Esophagus muscularis mucosa (tissue), 4 donors: Measurements from ENCODE around the gene SGSH. TPM values are rescaled to one million over a fixed set of nuclear protein-coding genes. Genes with fewer than 3 reads are reported as not detected.

Experiments
- DNase-seq: peaks from one replicate; pipeline ENCODE4 v3.0.0-alpha.2; 2017; ENCODE audit errors: extremely low spot score
- H3K27ac ChIP-seq, 4 donors: fragments of 200-600 bp; sonication (generic); replicated peaks in 1 of 4; 1 replicate in 3 of 4; 2 replicates in 1 of 4; pipeline ENCODE4 v1.5.1; 2016 to 2019; ENCODE audit warnings: mild to moderate bottlenecking in 1 of 4
- H3K27me3 ChIP-seq, 4 donors: fragments of 200-600 bp; sonication (generic); one replicate each; pipeline versions ENCODE4 v1.5.1 to v1.6.0; 2016 to 2019
- H3K36me3 ChIP-seq, 4 donors: fragments of 200-600 bp; sonication (generic); one replicate each; pipeline ENCODE4 v1.5.1; 2016 to 2019
- H3K4me1 ChIP-seq, 4 donors: fragments of 200-600 bp; sonication (generic); one replicate each; pipeline ENCODE4 v1.5.1; 2016 to 2019
- H3K4me3 ChIP-seq, 4 donors: fragments of 200-600 bp; sonication (generic); 1 replicate in 2 of 4; 2 replicates in 2 of 4; pipeline ENCODE4 v1.5.1; 2016 to 2019; ENCODE audit warnings: mild to moderate bottlenecking in 4 of 4, moderate library complexity in 1 of 4
- H3K9me3 ChIP-seq, 4 donors: fragments of 200-600 bp; sonication (generic); 1 replicate in 3 of 4; 2 replicates in 1 of 4; pipeline ENCODE4 v1.5.1; 2016 to 2019
- CTCF ChIP-seq, 3 experiments: fragments of 200-600 bp in 2 of 3; fragments of 450-650 bp in 1 of 3; sonication (generic) in 2 of 3; IDR thresholded peaks; one replicate each; pipeline ENCODE4 v1.5.1; 2017 to 2019; ENCODE audit warnings: antibody characterized with exemption in 3 of 3, mild to moderate bottlenecking in 2 of 3, moderate library complexity in 1 of 3
- EP300 ChIP-seq: sonication (generic); formaldehyde crosslinking; IDR thresholded peaks from one replicate; pipeline ENCODE4 v1.6.1; 2017; ENCODE audit warnings: antibody characterized with exemption
- POLR2A ChIP-seq: fragments of 450-650 bp; IDR thresholded peaks from one replicate; pipeline ENCODE4 v1.6.1; 2017; ENCODE audit warnings: antibody characterized with exemption, moderate library complexity, mild to moderate bottlenecking, low read depth
- POLR2AphosphoS5 ChIP-seq, 2 donors: sonication (generic); formaldehyde crosslinking; IDR thresholded peaks; one replicate each; pipeline ENCODE4 v1.6.1; 2017; ENCODE audit warnings: antibody characterized with exemption in 2 of 2
- whole genome bisulfite sequencing: methylation state at CpG from one replicate; pipeline ENCODE4 v1.1.5; 2018; 5-methylcytosine and 5-hydroxymethylcytosine counted together
- intact Hi-C: fragments of 100-400 bp; cut with DNase I; formaldehyde crosslinking; loops from one replicate; pipeline ENCODE4 v1.15.1; 2023
- total RNA-seq, 4 donors: library from RNA; depleted of rRNA; stranded (reverse); fragments of >200 nt; gene quantifications; one replicate each; pipeline versions ENCODE4 v1.1.0 to v1.2.1, GENCODE V29; 2016

Gene SGSH
- total RNA-seq, 4 donors from 2014 or later: 12.9 to 24.4 (median 21.3) TPM

DNA sequence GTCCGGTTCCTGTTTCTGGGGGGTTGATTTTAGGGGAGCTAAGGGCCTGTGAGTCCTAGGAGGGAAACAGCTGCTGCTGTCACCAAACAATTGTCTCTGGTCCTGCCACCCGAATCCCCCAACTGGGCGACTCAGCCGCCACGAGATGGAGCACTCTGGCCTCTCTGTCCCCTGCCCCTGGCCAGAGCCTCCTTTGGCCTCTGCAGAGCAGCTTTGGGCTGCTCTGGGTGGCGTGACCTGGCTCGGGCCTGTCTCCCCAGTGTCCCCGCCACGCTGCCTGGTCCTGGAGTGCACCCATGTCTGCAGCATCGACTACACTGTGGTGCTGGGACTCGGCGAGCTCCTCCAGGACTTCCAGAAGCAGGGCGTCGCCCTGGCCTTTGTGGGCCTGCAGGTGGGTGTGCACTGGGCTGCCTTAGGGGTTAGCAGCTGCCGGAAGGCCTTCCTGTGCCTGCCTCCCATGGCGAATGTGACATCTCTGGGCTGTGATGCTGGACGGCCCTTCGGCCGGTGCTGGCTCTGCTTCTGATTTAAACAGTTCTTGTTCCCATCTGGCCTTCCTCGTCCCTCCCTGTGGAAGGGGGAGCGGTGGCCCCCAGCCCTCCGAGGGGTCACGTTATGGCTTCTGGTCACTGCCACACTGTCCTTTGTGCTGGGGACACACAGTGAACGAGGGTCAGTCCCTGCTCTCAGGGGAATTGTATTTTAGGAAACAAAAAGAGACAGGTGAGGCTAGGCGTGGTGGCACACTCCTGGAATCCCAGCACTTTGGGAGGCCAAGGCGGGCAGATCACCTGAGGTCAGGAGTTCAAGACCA, 29.0 kb upstream of the SGSH start:
- Histone ChIP-seq H3K27ac (no peak overlapping the region), H3K4me3 (no peak overlapping the region), H3K27me3 (no peaks in the 10 kb centered on the region), H3K4me1 (no peaks in the 10 kb centered on the region), H3K9me3 (no peaks in the 10 kb centered on the region), H3K36me3 (peaks cover 23 to 99% (median 71%) of the 10 kb centered on the region in 4 donors)
- DNase-seq: no peak
- 93% methylated on average over 20 of the region's 26 CpGs for WGBS
- intact Hi-C loops: no loop called here
- no peak for TF ChIP-seq CTCF (IDR thresholded peaks at IDR 0.05)
- TF ChIP-seq EP300: no peak
- no peak for TF ChIP-seq POLR2A
- TF ChIP-seq POLR2AphosphoS5 (IDR thresholded peaks at IDR 0.05): no peak

GRCh38 chr17:80248001-80248893, 28.1 kb upstream of the SGSH start:
- H3K27ac ChIP-seq: no peak overlapping the region
- no peak overlapping the region for H3K4me3 ChIP-seq
- H3K27me3 ChIP-seq: no peaks in the 10 kb centered on the region
- TF ChIP-seq EP300: no peak
- H3K4me1 ChIP-seq: no peaks in the 10 kb centered on the region
- H3K9me3 ChIP-seq: no peaks in the 10 kb centered on the region
- H3K36me3 ChIP-seq: peaks cover 28 to 100% (median 67%) of the 10 kb centered on the region in 4 donors
- intact Hi-C loops: no loop called here
- 97% methylated on average over 5 of the region's 23 CpGs for WGBS
- no peak for DNase-seq

DNA sequence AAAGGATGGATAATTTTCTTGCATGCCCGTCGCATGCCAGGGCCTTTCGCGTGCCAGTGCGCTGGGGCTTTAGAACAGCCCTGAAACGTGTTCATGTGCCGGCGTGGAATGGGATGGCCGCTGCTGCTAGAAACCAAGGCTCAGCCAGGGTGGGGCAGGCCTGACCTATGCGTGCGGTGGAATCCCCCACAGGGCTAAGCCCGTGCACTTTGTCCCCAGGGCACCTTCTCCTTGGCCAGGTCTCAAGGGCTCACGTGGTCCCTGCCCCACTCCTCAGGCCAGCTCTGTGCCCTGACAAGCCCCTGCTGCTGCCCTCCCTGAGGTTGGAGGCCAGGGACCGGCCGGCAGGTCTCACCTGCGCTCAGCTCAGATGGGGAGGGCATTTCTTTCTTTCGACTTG, 27.4 kb upstream of the SGSH start:
- Histone ChIP-seq H3K36me3 (peaks cover 25 to 100% (median 68%) of the 10 kb centered on the region in 4 donors), H3K27ac (no peak overlapping the region), H3K27me3 (no peaks in the 10 kb centered on the region), H3K9me3 (no peaks in the 10 kb centered on the region), H3K4me3 (no peak overlapping the region), H3K4me1 (no peaks in the 10 kb centered on the region)
- intact Hi-C loops: no loop called here
- TF ChIP-seq POLR2A: no peak
- no peak for TF ChIP-seq EP300
- no peak for TF ChIP-seq POLR2AphosphoS5 (IDR thresholded peaks at IDR 0.05)
- no peak for TF ChIP-seq CTCF (IDR thresholded peaks at IDR 0.05)
- no peak for DNase-seq
- 92% methylated on average over 10 of the region's 17 CpGs for WGBS

GRCh38 chr17:80246726-80247125, 26.6 kb upstream of the SGSH start:
- H3K36me3 ChIP-seq: peaks cover 30 to 100% (median 72%) of the 10 kb centered on the region in 4 donors
- no peak for TF ChIP-seq EP300
- intact Hi-C loops: no loop called here
- DNase-seq: no peak
- H3K4me3 ChIP-seq: no peak overlapping the region
- H3K27ac ChIP-seq: no peak overlapping the region
- no peaks in the 10 kb centered on the region for H3K4me1 ChIP-seq
- H3K9me3 ChIP-seq: no peaks in the 10 kb centered on the region
- 89% methylated on average over 7 of the region's 8 CpGs for WGBS
- H3K27me3 ChIP-seq: no peaks in the 10 kb centered on the region

- H3K27me3 ChIP-seq: no peaks in the 10 kb centered on the region
- 91% methylated on average over 18 of the region's 19 CpGs for WGBS
- intact Hi-C loops: no loop called here
- TF ChIP-seq CTCF (IDR thresholded peaks at IDR 0.05) (no peak), EP300 (no peak), POLR2A (no peak), POLR2AphosphoS5 (IDR thresholded peaks at IDR 0.05) (no peak)
- H3K9me3 ChIP-seq: no peaks in the 10 kb centered on the region
- DNase-seq: no peak
- H3K36me3 ChIP-seq: peaks cover 34 to 100% (median 75%) of the 10 kb centered on the region in 4 donors
- no peak overlapping the region for H3K4me3 ChIP-seq
- no peaks in the 10 kb centered on the region for H3K4me1 ChIP-seq
- no peak overlapping the region for H3K27ac ChIP-seq
Measured at GRCh38 chr17:80246266-80246681, 26.1 kb upstream of the SGSH start.
